HG03139 (cell line): ENCODE results near the gene UTP11.
A peak's percentile ranks its signal among the peaks of the same experiment; 100 is the strongest.

Source experiments
- ATAC-seq: cut with Tn5 transposase; IDR thresholded peaks from one replicate; pipeline ENCODE4 v1.9.1; 2021; ENCODE audit not compliant: unreplicated experiment

The UTP11 gene

GRCh38 chr1:38045401-38046332 lies 33.1 kb downstream of the UTP11 start:
- no peak for ATAC-seq

- no peak for ATAC-seq
Observed at GRCh38 chr1:38046333-38046883, 33.9 kb downstream of the UTP11 start, which contains the start of gene POU3F1. TSS of gene POU3F1 (minus strand) at chr1:38046793. CDS start at chr1:38046743, 50 bp downstream.

- ATAC-seq = peak; percentile 53
Observed at GRCh38 chr1:38046884-38047602, 34.5 kb downstream of the UTP11 start.

- no peak for ATAC-seq
Observed at GRCh38 chr1:38047603-38048141, 35.1 kb downstream of the UTP11 start.

GRCh38 chr1:38050397-38051078 lies 38.0 kb downstream of the UTP11 start:
- no peak for ATAC-seq

GRCh38 chr1:38051079-38051543 lies 38.6 kb downstream of the UTP11 start:
- ATAC-seq = no peak

- ATAC-seq = peak; percentile 79
Observed at GRCh38 chr1:38052750-38053415, 40.3 kb downstream of the UTP11 start.

- no peak for ATAC-seq
Observed at GRCh38 chr1:38053416-38054091, 41.0 kb downstream of the UTP11 start.

GRCh38 chr1:38055398-38055797 lies 42.9 kb downstream of the UTP11 start:
- no peak for ATAC-seq

- ATAC-seq = no peak
Observed at GRCh38 chr1:38055965-38056364, 43.4 kb downstream of the UTP11 start.

GRCh38 chr1:38059635-38060250 lies 47.2 kb downstream of the UTP11 start:
- no peak for ATAC-seq

- no peak for ATAC-seq
Observed at GRCh38 chr1:38060498-38060897, 48.0 kb downstream of the UTP11 start.

- ATAC-seq = no peak
Observed at GRCh38 chr1:38061290-38061689, 48.8 kb downstream of the UTP11 start.

- ATAC-seq = no peak
Observed at GRCh38 chr1:38061883-38062328, 49.4 kb downstream of the UTP11 start.

GRCh38 chr1:38062361-38063288 lies 50.1 kb downstream of the UTP11 start:
- no peak for ATAC-seq

GRCh38 chr1:38063616-38064015 lies 51.1 kb downstream of the UTP11 start:
- ATAC-seq = no peak

- no peak for ATAC-seq
Observed at GRCh38 chr1:38064197-38064903, 51.8 kb downstream of the UTP11 start.
